Measurements from ENCODE around the gene DAGLA. TPM values are rescaled to one million over a fixed set of nuclear protein-coding genes. Genes with fewer than 3 reads are reported as not detected.

Gene DAGLA
- total RNA-seq, 2 donors from 2014 or later: 7.0 to 9.9 TPM

DNA sequence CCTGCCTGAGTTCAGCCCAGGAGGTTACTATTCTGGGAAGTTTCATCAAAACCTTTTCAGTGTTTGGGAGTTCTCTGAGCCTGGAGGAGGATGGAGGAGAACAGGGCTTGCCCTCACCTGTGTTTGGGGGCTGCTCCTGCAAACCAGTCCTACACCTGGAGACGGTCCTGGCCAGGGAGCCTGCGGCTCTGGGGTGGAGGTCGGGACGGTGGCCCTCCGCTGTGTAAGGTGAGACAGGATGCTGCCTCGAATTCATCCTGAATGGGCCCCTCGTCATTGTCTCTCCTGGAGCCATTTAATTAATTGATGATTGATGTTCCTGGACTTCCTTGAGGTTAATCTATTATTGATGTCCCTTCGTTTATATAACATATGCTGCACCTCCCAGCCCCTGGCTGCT lies 6.3 kb downstream of the DAGLA start:
- H3K27me3 ChIP-seq: no peaks in the 10 kb centered on the region
- WGBS, 2 donors: 79 to 84% methylated on average over 8 of the region's 8 CpGs
- H3K9me3 ChIP-seq: no peaks in the 10 kb centered on the region
- no peaks in the 10 kb centered on the region for H3K36me3 ChIP-seq (replicated peaks in 1 of 2; ENCODE audit: insufficient read depth in 1 of 2, low read depth in 2 of 2)
- TF ChIP-seq, protein P1, sequence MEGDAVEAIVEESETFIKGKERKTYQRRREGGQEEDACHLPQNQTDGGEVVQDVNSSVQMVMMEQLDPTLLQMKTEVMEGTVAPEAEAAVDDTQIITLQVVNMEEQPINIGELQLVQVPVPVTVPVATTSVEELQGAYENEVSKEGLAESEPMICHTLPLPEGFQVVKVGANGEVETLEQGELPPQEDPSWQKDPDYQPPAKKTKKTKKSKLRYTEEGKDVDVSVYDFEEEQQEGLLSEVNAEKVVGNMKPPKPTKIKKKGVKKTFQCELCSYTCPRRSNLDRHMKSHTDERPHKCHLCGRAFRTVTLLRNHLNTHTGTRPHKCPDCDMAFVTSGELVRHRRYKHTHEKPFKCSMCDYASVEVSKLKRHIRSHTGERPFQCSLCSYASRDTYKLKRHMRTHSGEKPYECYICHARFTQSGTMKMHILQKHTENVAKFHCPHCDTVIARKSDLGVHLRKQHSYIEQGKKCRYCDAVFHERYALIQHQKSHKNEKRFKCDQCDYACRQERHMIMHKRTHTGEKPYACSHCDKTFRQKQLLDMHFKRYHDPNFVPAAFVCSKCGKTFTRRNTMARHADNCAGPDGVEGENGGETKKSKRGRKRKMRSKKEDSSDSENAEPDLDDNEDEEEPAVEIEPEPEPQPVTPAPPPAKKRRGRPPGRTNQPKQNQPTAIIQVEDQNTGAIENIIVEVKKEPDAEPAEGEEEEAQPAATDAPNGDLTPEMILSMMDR (IDR thresholded peaks at IDR 0.05): no peak
- H3K27ac ChIP-seq: no peak overlapping the region
- ATAC-seq: no peak
- DNase-seq: no peak
- H3K4me1 ChIP-seq: peaks cover 70% of the 10 kb centered on the region
- no peak overlapping the region for H3K4me3 ChIP-seq
- intact Hi-C loops (cut with DNase I): no loop called here

DNA sequence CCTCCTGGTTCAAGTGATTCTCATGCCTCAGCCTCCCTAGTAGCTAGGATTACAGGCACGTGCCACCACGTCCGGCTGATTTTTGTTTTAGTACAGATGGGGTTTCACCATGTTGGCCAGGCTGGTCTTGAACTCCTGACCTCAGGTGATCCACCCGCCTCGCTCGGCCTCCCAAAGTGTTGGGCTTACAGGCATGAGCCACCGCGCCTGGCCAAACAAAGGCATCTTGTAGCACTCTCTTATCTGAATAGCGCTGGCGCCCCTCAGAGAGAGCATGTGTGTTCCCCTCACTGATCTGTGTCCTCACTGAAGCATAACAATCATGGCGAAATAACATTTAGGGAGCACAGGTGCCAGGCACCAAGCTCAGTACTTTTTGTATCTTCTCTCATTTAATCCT lies 7.2 kb downstream of the DAGLA start:
- H3K27me3 ChIP-seq: no peaks in the 10 kb centered on the region
- no peak for ATAC-seq
- TF ChIP-seq, protein P1 (IDR thresholded peaks at IDR 0.05): no peak
- TF ChIP-seq POLR2A (IDR thresholded peaks at IDR 0.05): no peak
- WGBS, 2 donors: 91 to 93% methylated on average over 4 to 11 of the region's 11 CpGs
- no peaks in the 10 kb centered on the region for H3K9me3 ChIP-seq
- H3K4me3 ChIP-seq: no peak overlapping the region
- peak in 2 of 4 donors; percentile 18 to 39 for DNase-seq
- peaks cover 68% of the 10 kb centered on the region for H3K4me1 ChIP-seq
- intact Hi-C loops (cut with DNase I): no loop called here
- H3K27ac ChIP-seq: peak overlapping the region; percentile 40 to 83 (median 74)
- no peaks in the 10 kb centered on the region for H3K36me3 ChIP-seq (replicated peaks in 1 of 2; ENCODE audit: insufficient read depth in 1 of 2, low read depth in 2 of 2)

DNA sequence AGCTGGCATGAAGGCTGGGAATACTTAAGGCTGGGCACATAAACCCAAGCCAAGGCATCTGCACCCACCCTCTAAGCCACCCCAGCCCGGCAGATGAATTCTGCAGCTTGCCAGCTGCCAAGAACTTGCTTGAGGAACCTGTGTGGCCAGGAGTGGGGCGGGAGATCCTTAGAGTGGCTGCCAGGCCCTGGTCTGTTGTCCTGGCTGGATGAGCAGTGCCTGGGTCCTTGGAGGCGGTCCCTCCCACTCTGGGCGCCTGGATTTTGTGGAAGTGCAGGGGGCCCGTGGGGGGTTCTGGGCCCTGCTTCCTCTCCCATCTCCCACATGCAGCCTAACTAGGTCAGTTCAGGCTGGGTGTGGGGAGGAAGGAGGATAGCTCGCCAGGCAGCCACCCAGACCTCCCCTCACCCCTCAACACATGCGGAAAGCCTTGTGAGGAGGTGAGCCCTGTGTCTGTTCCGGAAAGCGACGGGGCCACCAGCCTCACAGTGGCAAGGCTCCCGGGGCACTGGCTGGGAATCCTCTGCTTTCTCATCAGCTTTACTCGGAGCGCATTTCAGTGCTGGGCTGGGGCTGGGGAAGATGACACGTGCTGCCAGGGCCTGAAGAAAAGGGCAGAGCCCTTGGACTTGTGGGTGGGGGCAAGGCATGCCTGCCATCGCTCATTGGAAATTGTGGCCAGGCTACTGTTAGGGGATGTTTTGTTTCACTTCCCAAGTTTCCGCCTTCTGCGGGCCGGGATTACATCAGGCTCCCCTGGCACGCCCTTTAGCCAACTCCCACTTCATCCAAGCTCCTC lies 8.4 kb downstream of the DAGLA start:
- Histone ChIP-seq H3K9me3 (no peaks in the 10 kb centered on the region), H3K27ac (peak overlapping the region; percentile 73 to 83 (median 76)), H3K27me3 (no peaks in the 10 kb centered on the region), H3K4me1 (peaks cover 61% of the 10 kb centered on the region), H3K36me3 (replicated peaks in 1 of 2; ENCODE audit: insufficient read depth in 1 of 2, low read depth in 2 of 2) (no peaks in the 10 kb centered on the region), H3K4me3 (no peak overlapping the region)
- WGBS, 2 donors: 35 to 76% methylated on average over 7 to 19 of the region's 19 CpGs
- DNase-seq: peak; percentile 70 to 93 (median 90)
- peak; percentile 78 for ATAC-seq
- no peak for TF ChIP-seq POLR2A (IDR thresholded peaks at IDR 0.05)
- intact Hi-C loops (cut with DNase I): no loop called here

DNA sequence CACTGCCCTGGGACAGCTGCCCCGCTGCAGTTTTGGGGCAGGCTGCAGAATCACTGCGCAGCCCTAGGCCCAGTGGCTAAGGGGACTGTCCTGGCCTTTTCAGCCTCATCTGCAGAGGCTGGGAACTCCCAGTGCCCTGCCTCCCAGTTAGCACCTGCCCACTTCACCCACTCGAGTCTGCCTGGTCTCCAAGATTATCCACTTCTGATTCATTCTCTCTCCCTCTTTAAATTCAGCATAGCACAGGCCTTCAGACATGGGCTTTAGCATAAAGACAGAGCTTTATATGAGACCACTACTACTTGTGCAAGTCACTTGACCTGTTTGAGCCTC lies 8.9 kb downstream of the DAGLA start:
- TF ChIP-seq, protein P1 (IDR thresholded peaks at IDR 0.05): no peak
- no peak for TF ChIP-seq POLR2A (IDR thresholded peaks at IDR 0.05)
- no peak for ATAC-seq

DNA sequence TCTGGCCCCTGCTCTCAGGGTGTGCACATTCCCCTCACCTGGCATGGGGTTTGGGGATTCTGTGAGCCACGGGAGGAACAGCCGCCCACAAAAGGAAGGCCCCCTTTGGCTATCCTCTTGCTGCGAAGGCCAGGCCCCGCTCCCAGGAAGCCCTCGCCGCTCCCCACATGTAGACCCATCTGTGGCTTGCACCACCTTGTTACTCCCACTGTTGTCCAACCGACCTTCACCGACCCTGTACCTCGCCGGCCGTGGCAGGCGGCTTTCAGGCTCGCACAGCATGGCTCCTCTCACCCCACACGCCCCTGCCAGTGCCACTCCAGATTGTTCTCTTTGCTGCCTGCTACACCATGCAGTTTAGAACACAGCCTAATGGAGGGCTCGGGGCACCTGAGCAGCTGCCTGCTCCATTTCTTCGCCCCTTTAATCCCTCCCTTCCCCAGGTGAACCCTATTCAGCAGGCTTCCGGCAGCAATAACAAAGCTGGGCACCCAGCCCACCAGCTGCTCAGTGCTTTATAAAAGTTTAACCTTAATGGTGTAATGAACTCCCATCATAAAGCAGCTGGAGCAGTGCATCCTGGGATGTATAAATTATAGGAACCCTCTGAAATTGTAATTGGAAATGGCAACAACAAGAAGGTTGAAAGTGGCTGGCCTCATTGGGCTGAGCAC lies 10.7 kb downstream of the DAGLA start:
- intact Hi-C loops (cut with DNase I): no loop called here
- no peak for ATAC-seq
- Histone ChIP-seq H3K4me3 (no peak overlapping the region), H3K4me1 (peaks cover 72% of the 10 kb centered on the region), H3K27ac (peak overlapping the region in 3 of 4 donors; percentile 18 to 46 (median 39)), H3K9me3 (no peaks in the 10 kb centered on the region), H3K36me3 (replicated peaks in 1 of 2; ENCODE audit: insufficient read depth in 1 of 2, low read depth in 2 of 2) (no peaks in the 10 kb centered on the region), H3K27me3 (no peaks in the 10 kb centered on the region)
- peak in 2 of 4 donors; percentile 20 to 44 for DNase-seq
- no peak for TF ChIP-seq POLR2A (IDR thresholded peaks at IDR 0.05)
- TF ChIP-seq, protein P1 (IDR thresholded peaks at IDR 0.05): no peak
- WGBS, 2 donors: 85 to 88% methylated on average over 17 of the region's 17 CpGs

More for the DNA sequence above, 8.9 kb downstream of the DAGLA start:
- peak overlapping the region; percentile 73 to 83 (median 76) for H3K27ac ChIP-seq
- no peaks in the 10 kb centered on the region for H3K27me3 ChIP-seq
- no peak overlapping the region for H3K4me3 ChIP-seq
- peaks cover 61% of the 10 kb centered on the region for H3K4me1 ChIP-seq
- WGBS, 2 donors: 31 to 62% methylated on average over 1 to 3 of the region's 3 CpGs
- no peak for DNase-seq
- intact Hi-C loops (cut with DNase I): no loop called here
- no peaks in the 10 kb centered on the region for H3K9me3 ChIP-seq
- H3K36me3 ChIP-seq (replicated peaks in 1 of 2; ENCODE audit: insufficient read depth in 1 of 2, low read depth in 2 of 2): no peaks in the 10 kb centered on the region
